Measurements from ENCODE around the gene PEX5L.
"Not testable (repeated sequence)": the region's sequence is repeated elsewhere in the genome, so short reads cannot be mapped to it uniquely, and the experiment has no call there.

Gene PEX5L, protein sequence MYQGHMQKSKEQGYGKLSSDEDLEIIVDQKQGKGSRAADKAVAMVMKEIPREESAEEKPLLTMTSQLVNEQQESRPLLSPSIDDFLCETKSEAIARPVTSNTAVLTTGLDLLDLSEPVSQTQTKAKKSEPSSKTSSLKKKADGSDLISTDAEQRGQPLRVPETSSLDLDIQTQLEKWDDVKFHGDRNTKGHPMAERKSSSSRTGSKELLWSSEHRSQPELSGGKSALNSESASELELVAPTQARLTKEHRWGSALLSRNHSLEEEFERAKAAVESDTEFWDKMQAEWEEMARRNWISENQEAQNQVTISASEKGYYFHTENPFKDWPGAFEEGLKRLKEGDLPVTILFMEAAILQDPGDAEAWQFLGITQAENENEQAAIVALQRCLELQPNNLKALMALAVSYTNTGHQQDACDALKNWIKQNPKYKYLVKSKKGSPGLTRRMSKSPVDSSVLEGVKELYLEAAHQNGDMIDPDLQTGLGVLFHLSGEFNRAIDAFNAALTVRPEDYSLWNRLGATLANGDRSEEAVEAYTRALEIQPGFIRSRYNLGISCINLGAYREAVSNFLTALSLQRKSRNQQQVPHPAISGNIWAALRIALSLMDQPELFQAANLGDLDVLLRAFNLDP

DNA sequence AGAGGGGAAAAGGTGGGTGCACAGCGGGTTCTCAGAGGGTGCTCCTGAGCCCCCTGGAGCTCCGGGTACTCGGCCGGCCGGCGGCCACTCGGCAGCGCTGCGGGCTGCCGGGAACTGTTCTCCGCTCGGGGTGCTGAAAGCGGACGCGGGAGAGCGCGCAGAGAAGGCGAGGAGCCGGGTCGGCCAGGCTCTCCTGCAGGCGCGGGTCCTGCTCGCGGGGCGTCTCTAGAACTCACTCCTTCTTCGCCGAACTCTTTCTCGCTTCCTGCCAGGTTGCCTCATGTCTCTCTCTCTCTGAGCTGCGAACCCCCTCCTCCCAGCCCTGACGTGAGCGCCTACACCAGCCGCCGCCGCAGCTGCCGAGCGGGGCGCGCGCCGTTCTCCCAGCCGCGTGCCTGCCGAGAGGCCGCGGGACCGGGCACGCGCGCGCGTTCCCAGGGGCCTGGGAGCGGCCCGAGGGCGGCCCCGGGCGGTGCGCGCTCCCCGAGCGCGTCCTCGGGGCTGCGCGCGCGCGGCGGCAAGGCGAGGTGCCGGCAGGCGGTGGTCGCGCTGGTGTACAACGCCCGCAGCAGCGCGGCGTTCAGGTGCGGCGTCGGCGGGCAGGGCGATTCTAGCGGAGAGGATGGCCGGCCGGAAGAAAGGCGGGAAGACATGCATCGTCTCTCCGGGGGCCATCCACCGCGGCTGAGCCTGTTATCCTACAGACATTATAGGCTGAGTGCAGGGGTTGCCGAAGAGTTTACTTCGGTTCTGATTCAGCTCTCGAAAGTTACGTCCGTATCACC is at the start of gene PEX5L:
Gene PEX5L, minus strand, starts transcription at position 267 of the 785 bp plus-strand sequence. CDS start 338 bp downstream, outside the sequence.
- DNase-seq (ENCODE audit: low spot score): peak; percentile 85

DNA sequence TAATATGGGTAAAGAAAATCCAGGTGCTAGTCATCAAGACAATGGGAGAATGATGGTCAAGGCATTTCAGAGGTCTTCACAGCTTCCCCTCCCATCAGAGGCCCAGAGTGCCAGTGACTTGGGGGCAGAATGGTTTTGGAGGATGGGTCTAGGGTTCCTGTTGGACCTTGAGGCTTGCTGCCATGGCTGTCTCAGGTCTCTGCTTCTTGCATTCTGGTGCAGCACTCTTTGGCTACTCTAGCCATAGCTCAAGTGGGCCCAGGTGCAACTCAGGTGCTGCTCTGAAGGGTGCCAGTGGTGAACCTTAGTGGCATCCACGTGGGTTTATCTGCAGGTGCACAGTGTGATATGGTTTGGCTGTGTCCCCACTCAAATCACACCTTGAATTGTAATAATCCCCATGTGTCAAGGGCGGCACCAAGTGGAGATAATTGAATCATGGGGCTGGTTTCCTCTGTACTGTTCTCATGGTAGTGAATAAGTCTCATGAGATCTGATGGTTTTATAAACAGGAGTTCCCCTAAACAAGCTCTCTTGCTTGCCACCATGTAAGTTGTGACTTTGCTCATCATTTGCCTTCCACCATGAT is 48.5 kb upstream of the PEX5L start:
- no peak for DNase-seq (ENCODE audit: low spot score)

DNA sequence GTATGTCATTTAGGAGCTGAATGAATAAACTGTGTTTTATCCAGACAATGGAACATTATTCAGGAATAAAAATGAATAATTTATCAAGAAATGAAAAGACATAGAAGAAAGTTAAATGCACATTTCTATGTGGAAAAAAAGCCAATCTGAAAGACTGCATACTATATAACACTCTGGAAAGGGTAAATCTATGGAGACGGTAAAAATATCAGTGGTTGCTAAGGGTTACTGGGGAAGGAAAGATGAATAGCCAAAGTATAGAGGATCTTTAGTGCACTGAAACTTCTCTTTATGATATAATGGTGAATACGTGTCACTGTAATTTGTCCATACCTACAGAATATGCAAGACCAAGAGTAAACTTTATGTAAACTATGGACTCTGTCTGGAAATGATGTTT is 46.0 kb upstream of the PEX5L start:
- DNase-seq (ENCODE audit: low spot score): no peak

DNA sequence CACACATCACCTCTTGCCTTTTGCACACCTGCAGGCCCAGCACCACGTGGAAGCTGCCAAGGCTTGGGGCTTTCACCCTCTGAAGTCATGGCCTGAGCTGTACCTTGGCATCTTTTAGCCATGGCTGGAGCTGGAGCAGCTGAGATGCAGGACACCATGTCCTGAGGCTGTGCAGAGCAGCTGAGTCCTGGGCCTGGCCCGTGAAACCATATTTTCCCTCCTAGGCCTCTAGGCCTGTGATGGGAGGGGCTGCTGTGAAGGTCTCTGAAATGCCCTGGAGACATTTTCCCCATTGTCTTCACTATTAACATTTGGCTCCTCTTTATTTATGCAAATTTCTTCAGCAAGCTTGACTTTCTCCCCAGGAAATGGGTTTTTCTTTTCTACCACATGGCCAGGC is 41.9 kb upstream of the PEX5L start:
- no peak for DNase-seq (ENCODE audit: low spot score)

DNA sequence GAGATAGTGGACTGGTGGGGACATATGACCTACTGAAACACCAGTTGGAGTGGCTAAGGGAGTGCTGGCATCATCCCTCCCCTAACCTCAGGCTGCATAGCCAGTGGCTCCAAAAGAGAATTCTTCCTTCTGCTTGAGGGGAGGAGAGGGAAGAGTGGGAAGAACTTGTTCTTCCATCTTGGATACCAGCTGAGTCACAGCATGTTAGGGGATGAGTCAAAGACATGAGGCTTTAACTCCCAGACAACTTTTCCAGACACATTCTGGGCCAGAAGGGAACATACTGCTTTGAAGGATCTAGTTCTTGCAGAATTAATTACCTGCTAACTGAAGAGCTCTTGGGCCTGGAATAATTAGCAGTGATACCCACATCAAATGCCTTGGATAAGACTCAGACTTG is 36.8 kb upstream of the PEX5L start:
- no peak for DNase-seq (ENCODE audit: low spot score)

DNA sequence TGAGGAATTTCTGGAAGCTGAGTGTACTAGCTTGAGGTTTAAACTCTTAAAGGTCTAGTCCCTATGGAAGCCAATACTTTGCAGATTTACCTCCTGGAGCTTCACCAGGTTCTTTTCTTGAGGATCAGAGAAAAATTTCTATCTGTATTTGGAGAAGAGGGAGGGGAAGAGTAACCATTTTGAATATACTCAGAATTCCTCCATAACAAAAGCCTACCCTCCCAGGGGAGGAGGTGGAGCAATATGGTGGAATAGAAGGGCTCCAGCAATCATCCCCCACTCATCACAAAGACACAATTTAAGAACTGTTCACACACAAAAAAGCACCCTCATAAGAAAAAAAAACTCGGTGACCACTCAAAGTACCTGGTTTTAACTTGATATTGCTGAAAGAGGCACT is 36.0 kb upstream of the PEX5L start:
- no peak for DNase-seq (ENCODE audit: low spot score)

DNA sequence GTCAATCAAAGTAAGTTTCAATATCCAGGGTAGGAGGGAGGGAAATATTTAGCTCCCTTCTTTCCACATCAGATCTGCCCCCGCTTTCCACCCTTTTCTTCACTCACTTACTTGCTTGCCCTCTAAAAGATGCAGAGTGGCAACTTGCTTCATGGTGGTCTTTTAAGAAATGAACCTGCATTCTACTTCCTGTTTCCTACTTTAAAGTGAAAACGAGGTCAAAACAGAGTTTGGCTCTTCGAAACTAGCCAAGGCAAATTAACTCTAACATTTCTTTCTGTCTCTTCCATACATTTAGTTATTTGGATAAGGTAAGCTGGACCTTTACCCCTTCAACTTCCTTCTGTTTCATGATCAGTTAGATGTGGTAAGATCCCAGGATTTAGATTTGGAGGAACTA is 34.2 kb upstream of the PEX5L start:
- DNase-seq (ENCODE audit: low spot score): no peak

DNA sequence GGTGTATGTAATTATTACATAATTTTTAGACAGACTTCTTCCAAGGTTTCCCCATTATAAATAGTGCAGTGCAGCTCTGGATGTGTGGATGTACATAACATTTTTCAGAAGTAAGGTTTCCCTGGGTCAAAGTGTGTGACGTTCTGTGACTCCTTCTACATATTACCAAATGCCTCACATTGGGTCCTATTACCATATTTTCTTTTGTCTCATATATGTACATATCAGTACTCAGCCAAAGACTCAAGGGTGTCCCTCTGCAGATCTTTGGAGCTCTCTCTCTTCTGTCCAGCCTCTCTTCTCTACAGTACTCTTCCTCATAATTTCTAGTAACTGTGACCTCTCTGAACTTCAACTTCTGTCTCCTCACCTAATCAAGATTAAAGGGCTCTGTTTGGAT is 31.3 kb upstream of the PEX5L start:
- DNase-seq (ENCODE audit: low spot score): no peak

DNA sequence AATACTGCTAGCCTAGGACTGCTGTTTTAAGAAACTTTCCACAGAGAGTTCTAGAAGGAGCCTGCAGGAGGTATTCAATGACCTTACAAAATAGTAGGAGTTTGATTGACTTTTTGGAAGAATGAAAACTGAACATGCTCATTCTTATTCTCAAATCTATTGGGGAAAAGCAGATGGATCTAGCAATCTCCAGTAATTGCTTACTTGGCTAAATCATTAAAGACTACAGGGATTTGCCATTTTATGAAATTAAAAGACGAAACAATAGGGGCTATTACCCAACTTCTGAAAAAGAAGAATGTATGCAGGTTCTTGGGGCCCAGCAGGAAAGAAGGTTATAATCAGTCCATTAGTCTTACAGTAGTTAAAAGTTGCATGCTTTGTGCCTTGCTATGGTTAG is 29.9 kb upstream of the PEX5L start:
- no peak for DNase-seq (ENCODE audit: low spot score)

DNA sequence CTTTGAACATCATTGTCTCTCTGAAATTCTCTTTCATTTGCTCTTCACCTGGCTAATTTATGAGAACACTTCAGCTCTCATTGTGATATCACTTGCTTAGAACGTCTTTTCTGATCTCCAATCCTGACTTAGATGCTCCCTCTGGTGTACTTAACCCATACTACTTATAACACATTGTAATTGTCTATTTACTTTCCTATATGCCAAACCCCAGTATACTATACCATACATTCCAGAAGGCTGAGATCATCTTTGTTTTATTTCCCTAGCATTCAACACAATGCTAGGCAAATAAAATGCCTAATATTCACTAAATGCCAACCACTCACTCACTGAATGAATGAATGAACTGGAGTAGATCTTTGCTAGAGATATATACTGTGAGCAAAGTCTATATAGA is 27.0 kb upstream of the PEX5L start:
- DNase-seq (ENCODE audit: low spot score): no peak

DNA sequence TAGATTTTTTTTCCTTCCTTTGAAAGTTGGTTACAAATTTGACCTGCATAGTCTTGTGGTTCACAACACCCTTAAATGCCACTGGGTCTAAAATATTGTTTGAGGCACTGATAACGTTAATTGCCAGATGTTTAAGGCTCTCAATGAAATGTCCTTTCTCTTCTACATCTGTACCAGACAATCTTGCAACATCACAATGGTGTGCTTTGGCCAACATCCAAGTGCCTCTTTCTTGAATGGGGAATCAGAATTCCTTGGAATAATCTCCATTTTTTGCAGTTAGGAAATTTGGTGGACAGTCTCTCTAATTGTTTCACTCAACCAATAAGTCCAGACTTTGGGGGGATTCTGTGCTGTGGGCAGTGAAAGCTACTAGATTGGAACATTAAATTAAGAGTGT is 26.0 kb upstream of the PEX5L start:
- DNase-seq (ENCODE audit: low spot score): no peak

DNA sequence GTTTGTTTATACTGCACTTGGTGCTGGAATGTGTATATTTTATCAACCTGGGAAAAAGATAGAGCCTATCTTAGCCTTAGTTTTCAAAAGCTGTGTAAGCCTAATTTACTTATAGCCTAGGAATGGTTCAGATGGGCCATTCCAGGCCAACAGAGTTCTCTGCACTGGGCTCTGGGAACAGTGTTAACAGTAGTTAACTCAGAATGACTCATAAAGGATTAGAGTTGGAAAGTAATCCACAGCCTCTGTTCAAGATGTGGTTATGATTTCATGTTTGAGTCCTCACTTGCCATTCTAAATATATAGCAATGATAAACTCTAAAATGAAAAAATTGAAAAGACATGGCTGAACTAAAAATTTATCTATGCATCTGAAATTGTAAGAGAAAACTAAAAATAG is 22.6 kb upstream of the PEX5L start:
- no peak for DNase-seq (ENCODE audit: low spot score)

DNA sequence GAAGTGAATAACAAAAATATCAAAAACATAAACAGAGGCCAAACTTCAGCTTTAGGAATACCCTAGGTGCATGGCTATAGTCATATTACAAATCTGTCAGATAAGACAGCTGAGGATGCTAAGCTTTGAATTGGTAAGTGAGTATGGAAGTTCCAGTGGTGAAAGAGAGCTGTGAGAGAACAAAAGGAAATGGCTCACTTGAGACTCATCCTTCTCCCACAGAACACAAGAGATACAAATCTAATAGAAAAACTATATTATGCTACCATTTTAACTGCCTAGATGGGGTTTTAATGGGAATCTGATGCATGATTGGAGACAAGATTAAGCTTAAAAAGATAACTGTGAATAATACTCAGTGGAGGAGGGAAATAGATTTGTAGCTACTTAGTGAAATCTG is 21.5 kb upstream of the PEX5L start:
- no peak for DNase-seq (ENCODE audit: low spot score)

DNA sequence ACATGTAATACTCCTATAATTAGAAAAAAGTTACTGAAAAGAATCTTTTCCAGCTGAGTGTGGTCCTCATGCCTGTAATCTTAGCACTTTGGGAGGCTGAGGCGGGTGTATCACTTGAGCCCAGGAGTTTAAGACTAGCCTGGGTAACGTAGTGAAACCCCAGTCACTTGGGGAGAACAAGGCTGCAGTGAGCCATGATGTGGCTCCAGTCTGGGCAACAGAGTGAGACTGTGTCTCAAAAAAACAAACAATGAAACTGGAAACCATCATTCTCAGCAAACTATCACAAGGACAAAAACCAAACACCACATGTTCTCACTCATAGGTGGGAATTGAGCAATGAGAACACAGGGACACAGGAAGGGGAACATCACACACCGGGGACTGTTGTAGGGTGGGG is 18.9 kb upstream of the PEX5L start:
- DNase-seq (ENCODE audit: low spot score): not testable (repeated sequence)

DNA sequence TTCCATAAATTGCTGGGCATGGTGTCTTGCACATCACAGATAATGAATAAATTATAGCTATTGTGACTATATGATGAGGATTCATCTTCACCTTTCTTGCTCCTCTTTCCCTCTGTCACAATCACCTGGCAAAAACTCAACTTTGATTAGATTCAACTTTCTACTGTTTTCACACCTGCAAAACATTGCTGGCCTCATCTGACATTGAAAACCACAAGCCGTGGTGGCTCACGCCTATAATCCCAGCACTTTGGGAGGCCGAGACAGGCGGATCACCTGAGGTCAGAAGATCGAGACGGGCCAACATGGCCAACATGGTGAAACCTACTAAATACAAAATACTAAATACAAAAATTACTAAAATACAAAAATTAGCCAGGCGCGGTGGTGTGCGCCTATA is 12.7 kb upstream of the PEX5L start:
- no peak for DNase-seq (ENCODE audit: low spot score)

DNA sequence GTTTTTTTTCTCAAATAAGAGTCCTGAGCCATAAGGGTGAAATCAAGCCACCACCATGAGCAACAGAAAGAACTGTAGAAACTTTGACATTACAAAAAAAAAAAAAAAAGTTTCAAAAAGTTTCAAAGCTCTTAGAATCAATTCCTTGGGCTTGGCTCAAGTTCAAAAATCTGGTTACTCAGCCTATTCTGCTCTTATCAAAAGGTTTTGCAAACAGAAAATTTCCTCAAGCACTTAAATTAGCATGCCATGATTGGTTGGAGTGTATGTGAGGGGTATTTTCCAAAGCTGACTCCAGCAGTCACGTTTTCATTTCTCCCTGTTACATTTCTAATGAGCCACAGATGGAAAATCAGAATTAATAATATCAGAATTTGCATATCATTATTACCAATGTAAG is 12.1 kb upstream of the PEX5L start:
- DNase-seq (ENCODE audit: low spot score): no peak

DNA sequence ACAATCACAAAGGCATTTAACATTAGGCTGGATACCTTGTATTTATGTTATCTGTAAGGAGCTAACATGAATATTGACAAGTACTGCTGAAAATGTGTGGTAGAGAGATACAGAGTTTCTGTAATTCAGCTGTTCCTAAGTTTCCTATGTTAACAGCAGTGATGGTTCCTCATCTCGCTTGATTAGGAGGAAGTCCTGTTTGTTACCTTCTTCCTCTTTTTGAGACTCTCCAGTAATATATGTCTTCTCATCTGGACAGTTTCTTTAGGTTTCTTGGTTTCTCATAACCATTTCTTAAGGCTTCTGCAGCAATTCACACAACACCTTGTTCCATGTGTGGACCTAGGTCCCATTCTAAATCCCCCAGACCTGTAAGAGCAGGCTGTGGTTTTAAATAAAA is 11.4 kb upstream of the PEX5L start:
- no peak for DNase-seq (ENCODE audit: low spot score)

DNA sequence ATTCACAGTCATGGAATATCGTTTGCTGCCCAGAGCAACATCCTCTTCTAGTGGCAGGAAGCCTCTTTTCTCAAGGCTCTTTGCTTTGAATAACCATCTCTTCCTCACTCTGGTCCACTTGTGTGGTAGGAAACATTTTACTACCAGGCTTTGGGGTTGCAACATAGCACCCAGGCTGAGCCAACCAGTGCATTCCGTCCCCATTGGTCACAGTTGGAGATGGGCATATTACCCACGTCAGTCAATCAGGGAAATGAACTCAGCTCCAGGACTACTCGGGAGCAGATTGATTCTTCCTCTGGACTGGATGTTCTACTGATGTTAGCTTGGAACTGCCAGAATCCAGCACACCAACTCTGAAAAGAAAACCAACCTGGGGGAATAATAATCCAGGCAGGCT is 4.2 kb upstream of the PEX5L start:
- no peak for DNase-seq (ENCODE audit: low spot score)

DNA sequence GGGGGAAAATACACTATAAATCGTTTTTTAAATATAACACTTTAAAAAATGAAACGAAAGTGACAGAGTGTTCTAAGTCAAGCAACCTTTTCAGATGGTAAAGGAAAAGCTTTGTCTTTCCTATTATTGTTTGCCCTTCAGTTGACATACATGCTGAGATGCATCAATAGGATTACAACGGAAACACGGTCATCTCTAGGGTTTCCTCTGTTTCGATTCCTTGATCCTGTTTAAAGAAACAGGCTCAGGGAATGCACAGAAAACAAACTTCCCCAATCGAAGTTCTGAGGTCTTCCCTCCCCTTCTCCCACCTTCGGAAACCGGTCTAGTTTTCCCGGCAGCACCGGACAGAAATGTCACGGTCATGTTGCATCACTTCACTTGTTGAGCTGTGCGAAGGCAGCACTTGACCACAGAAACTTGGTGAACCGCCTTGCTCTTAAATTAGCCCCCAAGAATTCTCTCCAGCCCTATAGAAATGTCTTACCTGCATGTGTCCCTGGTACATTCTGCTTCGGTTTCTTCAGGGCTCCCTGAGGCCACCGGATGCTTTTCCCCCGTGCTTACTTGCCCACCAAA is 556 bp downstream of the PEX5L start:
- DNase-seq (ENCODE audit: low spot score): no peak

DNA sequence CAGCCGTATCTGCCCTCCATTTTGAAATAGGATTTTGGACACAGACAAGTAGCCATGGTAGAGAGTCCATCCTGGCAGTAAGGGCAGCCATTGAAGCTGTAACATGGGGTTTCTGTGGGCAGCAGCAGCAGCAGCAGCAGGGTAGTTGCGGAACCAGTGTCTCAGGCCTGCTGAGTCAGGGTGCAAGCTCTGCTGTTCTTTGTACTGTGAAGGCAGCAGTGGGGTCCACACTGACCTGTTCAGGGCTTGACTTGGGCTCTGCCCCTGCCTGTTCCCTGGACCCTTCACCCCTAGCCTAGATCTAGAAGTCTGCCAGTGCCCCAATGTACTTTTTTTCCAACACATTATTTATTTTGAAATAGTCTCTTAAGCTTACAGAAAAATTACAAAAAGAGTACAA is 9.7 kb downstream of the PEX5L start:
- no peak for DNase-seq (ENCODE audit: low spot score)

DNA sequence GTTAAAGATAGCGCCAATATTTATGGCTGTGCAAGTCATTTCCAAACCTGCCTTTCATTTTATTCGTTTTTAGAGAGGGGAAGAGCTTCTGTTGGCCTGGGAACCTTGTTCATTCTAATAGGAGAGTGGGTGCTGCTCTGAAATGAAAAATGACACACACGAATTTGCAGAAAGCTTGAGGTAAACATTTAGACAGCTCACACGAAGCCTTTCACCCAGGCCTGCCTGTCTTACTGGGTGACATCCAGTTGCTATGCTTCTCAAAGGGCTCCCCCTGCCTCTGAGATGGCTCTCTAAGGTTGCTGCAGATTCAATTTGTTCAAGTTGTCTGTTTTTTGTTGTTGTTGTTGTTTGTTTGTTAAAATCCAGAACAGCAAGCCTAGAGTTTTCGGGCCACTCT is 18.2 kb downstream of the PEX5L start:
- DNase-seq (ENCODE audit: low spot score): no peak

DNA sequence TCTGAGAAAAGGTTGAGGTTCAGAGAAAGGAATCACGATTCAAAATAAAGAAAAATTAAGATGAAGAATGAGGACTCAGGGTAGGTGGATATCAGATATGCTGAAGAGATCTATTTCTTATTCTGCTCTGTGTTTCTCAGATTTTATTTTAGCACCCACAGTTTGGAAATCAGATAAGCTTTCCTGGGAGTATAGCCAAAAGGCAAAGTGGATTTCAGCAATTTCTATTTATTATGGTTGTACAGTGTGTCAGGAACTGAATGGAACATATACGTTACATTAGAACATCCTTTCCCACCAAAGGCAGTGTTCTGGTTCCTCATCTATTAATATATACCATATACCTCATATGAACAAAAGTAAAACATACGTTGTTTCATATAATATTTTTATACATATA is 18.9 kb downstream of the PEX5L start:
- no peak for DNase-seq (ENCODE audit: low spot score)
